OCI-LY7 (cell line): ENCODE measurements around the gene CCIN. TPM values are rescaled to one million over a fixed set of nuclear protein-coding genes. Genes with fewer than 3 reads are reported as not detected.

Source experiments
- BruUV-seq: library from RNA; stranded (reverse); fragments of 400-500 nt; replicated peaks from 2 replicates; lab custom pipeline; 2021; lab: Mats Ljungman, UMichigan
- CTCF ChIA-PET: fragments of 300-600 bp; sonication (Branson Sonifier 250); formaldehyde crosslinking; loops from one replicate; lab custom pipeline; 2022; ENCODE audit warnings: antibody characterized with exemption; ENCODE audit not compliant: unreplicated experiment; lab: Charles Lee
- POLR2A ChIA-PET: fragments of 300-600 bp; sonication (Branson Sonifier 250); formaldehyde crosslinking; loops from one replicate; lab custom pipeline; 2022; ENCODE audit warnings: antibody characterized with exemption; lab: Charles Lee
- DNase-seq: peaks from one replicate; pipeline ENCODE4 v3.0.0-alpha.2; 2015; ENCODE audit warnings: low spot score
- H2AFZ ChIP-seq: fragments of 200-600 bp; sonication (generic), shearing (Covaris generic); 2 replicates; pipeline ENCODE4 v1.6.1; 2014; ENCODE audit warnings: mild to moderate bottlenecking, antibody characterized with exemption, low read length, moderate library complexity
- H3K27ac ChIP-seq: fragments of 200-600 bp; sonication (generic); 2 replicates; pipeline ENCODE4 v1.5.1; 2014; ENCODE audit warnings: mixed run types, low read depth, mild to moderate bottlenecking, moderate library complexity, low read length, inconsistent platforms; ENCODE audit not compliant: poor library complexity, severe bottlenecking
- H3K36me3 ChIP-seq: fragments of 200-600 bp; sonication (generic); 2 replicates; pipeline ENCODE4 v1.6.1; 2014; ENCODE audit warnings: mild to moderate bottlenecking, antibody characterized with exemption, low read length, moderate library complexity, mixed read lengths; ENCODE audit not compliant: insufficient read depth
- H3K4me1 ChIP-seq: fragments of 200-600 bp; sonication (generic); 2 replicates; pipeline ENCODE4 v1.5.1; 2014; ENCODE audit warnings: mild to moderate bottlenecking, low read length; ENCODE audit not compliant: insufficient read depth, poor library complexity, severe bottlenecking
- H3K4me2 ChIP-seq: fragments of 200-600 bp; sonication (generic); 2 replicates; pipeline ENCODE4 v1.6.1; 2014; ENCODE audit warnings: mild to moderate bottlenecking, low read length
- H3K4me3 ChIP-seq: fragments of 200-600 bp; sonication (generic); 2 replicates; pipeline ENCODE4 v1.5.1; 2014; ENCODE audit warnings: mild to moderate bottlenecking, low read depth, low read length; ENCODE audit not compliant: poor library complexity, severe bottlenecking
- H3K79me2 ChIP-seq: fragments of 200-600 bp; sonication (generic); 2 replicates; pipeline ENCODE4 v1.6.1; 2016; ENCODE audit warnings: low read depth, mild to moderate bottlenecking, low read length, moderate library complexity, mixed read lengths; ENCODE audit not compliant: insufficient read depth
- H3K9me2 ChIP-seq: fragments of 200-600 bp; sonication (generic); 2 replicates; pipeline ENCODE4 v1.6.1; 2016; ENCODE audit warnings: mild to moderate bottlenecking, low read length, mixed read lengths; ENCODE audit not compliant: insufficient read depth
- H3K9me3 ChIP-seq: fragments of 200-600 bp; sonication (generic); 2 replicates; pipeline ENCODE4 v1.6.1; 2014; ENCODE audit warnings: mild to moderate bottlenecking, mixed run types, low read length, mixed read lengths
- H4K20me1 ChIP-seq: fragments of 200-600 bp; sonication (generic); 2 replicates; pipeline ENCODE4 v1.6.1; 2014; ENCODE audit warnings: mild to moderate bottlenecking, antibody characterized with exemption, low read length, moderate library complexity, mixed read lengths; ENCODE audit not compliant: insufficient read depth
- EZH2phosphoT487 ChIP-seq: fragments of 200-600 bp; sonication (generic); IDR thresholded peaks from 2 replicates; pipeline ENCODE4 v1.6.1; 2018; ENCODE audit warnings: low read depth, borderline replicate concordance, mild to moderate bottlenecking, mixed run types, antibody characterized with exemption, low read length, moderate library complexity, mixed read lengths
- intact Hi-C: fragments of 100-400 bp; cut with micrococcal nuclease; formaldehyde crosslinking; loops from one replicate; pipeline ENCODE4 v1.10.0; 2022; ENCODE audit not compliant: unreplicated experiment
- total RNA-seq, 2 experiments: library from RNA; depleted of rRNA in 1 of 2; stranded (reverse); fragments of >200 nt in 1 of 2; shearing (Covaris generic) in 1 of 2; gene quantifications; 2 replicates each; pipeline ENCODE4 v1.2.3, GENCODE V29; 2014 to 2022
- TF ChIP-seq, protein P1 (sequence below): fragments of 200-600 bp; sonication (generic); conservative IDR thresholded peaks from 2 replicates; pipeline ENCODE4 v1.5.1; 2014; ENCODE audit warnings: mild to moderate bottlenecking, antibody characterized with exemption, low read length, moderate library complexity, mixed read lengths

The CCIN gene
- total RNA-seq, 2 experiments from 2014 or later, result not detected

DNA sequence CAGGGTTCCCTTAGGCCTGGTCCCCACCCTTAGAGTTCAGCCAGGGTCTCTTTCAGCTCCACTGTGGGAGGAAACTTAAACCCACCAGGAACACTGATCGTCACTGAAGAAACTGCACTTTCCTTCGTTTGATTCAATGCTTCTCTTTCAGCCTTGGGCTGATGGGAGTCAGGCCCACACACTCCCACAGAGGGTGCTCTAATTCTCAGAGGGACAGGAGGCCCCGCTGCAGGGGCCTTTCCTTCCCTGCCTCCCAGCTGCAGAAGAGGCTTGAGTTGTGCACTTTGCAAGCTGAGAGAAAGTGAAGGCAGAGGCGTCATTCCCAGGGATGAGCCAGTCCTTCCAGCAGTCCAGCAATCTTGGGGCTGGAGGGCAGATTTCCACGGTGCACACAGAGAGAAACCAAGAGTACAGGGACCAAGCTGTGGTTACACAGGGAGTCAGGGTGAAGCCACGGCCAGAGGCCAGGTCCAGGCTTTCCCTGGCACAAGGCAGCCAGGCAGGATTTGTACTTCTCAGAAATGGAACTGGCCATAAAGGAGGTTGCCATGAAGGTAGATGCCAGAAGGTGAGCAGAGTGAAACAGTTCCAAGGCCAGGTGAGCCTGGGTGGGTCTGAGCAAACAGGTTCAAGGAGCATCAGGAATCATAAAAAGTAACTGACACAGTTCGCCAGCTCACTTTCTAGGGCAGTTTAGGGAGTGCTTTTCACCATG, 43.0 kb upstream of the CCIN start:
- H2AFZ ChIP-seq, result no peak overlapping the region
- H3K79me2 ChIP-seq, result no peaks in the 10 kb centered on the region; the same call in 1 of the 2 replicates
- H3K4me1 ChIP-seq, result peaks cover 4% of the 10 kb centered on the region
- H4K20me1 ChIP-seq, result no peaks in the 10 kb centered on the region
- intact Hi-C loops, result no loop called here
- no peak for DNase-seq
- no peaks in the 10 kb centered on the region for H3K9me3 ChIP-seq
- ChIA-PET CTCF (no interaction called here), POLR2A (no interaction called here)
- no peaks in the 10 kb centered on the region for H3K9me2 ChIP-seq
- H3K4me2 ChIP-seq, result no peak overlapping the region
- no peaks in the 10 kb centered on the region for H3K36me3 ChIP-seq
- no peak overlapping the region for H3K4me3 ChIP-seq
- BruUV-seq, result no TSS peak
- no peak for TF ChIP-seq EZH2phosphoT487
- TF ChIP-seq, protein P1, sequence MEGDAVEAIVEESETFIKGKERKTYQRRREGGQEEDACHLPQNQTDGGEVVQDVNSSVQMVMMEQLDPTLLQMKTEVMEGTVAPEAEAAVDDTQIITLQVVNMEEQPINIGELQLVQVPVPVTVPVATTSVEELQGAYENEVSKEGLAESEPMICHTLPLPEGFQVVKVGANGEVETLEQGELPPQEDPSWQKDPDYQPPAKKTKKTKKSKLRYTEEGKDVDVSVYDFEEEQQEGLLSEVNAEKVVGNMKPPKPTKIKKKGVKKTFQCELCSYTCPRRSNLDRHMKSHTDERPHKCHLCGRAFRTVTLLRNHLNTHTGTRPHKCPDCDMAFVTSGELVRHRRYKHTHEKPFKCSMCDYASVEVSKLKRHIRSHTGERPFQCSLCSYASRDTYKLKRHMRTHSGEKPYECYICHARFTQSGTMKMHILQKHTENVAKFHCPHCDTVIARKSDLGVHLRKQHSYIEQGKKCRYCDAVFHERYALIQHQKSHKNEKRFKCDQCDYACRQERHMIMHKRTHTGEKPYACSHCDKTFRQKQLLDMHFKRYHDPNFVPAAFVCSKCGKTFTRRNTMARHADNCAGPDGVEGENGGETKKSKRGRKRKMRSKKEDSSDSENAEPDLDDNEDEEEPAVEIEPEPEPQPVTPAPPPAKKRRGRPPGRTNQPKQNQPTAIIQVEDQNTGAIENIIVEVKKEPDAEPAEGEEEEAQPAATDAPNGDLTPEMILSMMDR, result no peak
- H3K27ac ChIP-seq, result no peak overlapping the region

DNA sequence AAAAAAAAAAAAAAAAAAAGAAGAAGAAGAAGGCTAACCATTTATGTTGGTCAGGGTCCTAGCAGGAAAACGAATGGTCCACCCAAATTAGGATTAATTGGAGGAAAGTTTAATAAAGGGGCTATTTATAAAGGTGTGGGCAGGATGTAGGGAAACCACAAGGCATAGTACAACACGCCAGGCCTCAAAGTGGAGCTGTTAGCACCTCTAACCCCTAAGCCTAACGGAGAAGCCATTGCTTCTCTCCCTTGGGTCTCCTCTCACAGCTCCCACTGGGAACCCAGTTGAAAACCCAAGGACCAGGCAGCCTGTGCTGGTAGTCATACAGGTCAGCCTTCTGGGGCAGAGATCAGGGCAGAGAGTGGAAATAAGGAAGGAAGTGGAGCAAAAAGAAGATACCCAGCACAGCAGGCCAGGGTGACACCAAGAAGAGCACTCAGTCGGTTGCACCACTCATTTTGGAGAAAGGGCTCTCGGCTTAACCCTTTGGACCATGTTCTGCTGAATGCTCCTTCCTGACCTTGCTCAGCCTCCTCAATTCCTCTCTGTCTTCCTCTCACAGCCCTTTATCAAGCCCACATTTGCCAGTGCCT, 41.4 kb upstream of the CCIN start:
- Histone ChIP-seq H3K9me3 (no peaks in the 10 kb centered on the region), H3K79me2 (no peaks in the 10 kb centered on the region; the same call in 1 of the 2 replicates), H2AFZ (peak overlapping the region; percentile 30; the same call in 1 of the 2 replicates), H3K4me3 (no peak overlapping the region), H3K4me2 (no peak overlapping the region), H4K20me1 (no peaks in the 10 kb centered on the region), H3K36me3 (no peaks in the 10 kb centered on the region), H3K27ac (no peak overlapping the region), H3K4me1 (peaks cover 4% of the 10 kb centered on the region), H3K9me2 (no peaks in the 10 kb centered on the region)
- DNase-seq, result no peak
- ChIA-PET POLR2A (interaction anchor here (0.6 to 0.7 kb wide), 2 partner anchors 17 to 62 kb away, joined by 3 to 6 read pairs; no protein-coding TSS in a partner anchor), CTCF (interaction anchor here (0.8 kb wide), 1 partner anchor 25 kb away, joined by 3 read pairs; no protein-coding TSS in a partner anchor)
- intact Hi-C loops, result no loop called here
- TF ChIP-seq, protein P1, result no peak
- no peak for TF ChIP-seq EZH2phosphoT487
- no TSS peak for BruUV-seq
